Mesothelial cell of epicardium (in vitro differentiated cells): ENCODE results near the gene ADORA2B. TPM values are rescaled to one million over a fixed set of nuclear protein-coding genes. Genes with fewer than 3 reads are reported as not detected.

Source experiments
- DNase-seq, 2 experiments: peaks; one replicate each; pipeline ENCODE4 v3.0.0; 2021; ENCODE audit warnings: low spot score in 2 of 2; ENCODE audit not compliant: unreplicated experiment in 2 of 2
- H3K27ac Mint-ChIP-seq: 2 replicates; pipeline ENCODE4 v1.8.0; 2021; ENCODE audit warnings: mixed read lengths
- H3K27me3 Mint-ChIP-seq: 2 replicates; pipeline ENCODE4 v1.8.0; 2021; ENCODE audit warnings: low read depth, mixed read lengths
- H3K36me3 Mint-ChIP-seq: 2 replicates; pipeline ENCODE4 v1.8.0; 2021; ENCODE audit warnings: mixed read lengths
- H3K4me1 Mint-ChIP-seq: 2 replicates; pipeline ENCODE4 v1.8.0; 2021; ENCODE audit warnings: mixed read lengths
- H3K4me3 Mint-ChIP-seq: 2 replicates; pipeline ENCODE4 v1.8.0; 2021; ENCODE audit warnings: mild to moderate bottlenecking, moderate library complexity, mixed read lengths
- H3K9me3 Mint-ChIP-seq: 2 replicates; pipeline ENCODE4 v1.8.0; 2021; ENCODE audit warnings: mixed read lengths
- CTCF ChIP-seq: fragments of 200-600 bp; sonication (generic); IDR thresholded peaks from one replicate; pipeline ENCODE4 v1.5.0; 2021; ENCODE audit warnings: antibody characterized with exemption; ENCODE audit not compliant: unreplicated experiment
- total RNA-seq: library from RNA; stranded (reverse); gene quantifications from 3 replicates; pipeline ENCODE4 v1.2.1, GENCODE V29; 2021

Gene ADORA2B
- total RNA-seq, 1 donor from 2014 or later: 4.6 TPM

- Mint-ChIP-seq H3K4me3 (no peak overlapping the region), H3K27ac (no peak overlapping the region), H3K4me1 (peaks cover 9% of the 10 kb centered on the region), H3K36me3 (no peaks in the 10 kb centered on the region), H3K9me3 (no peaks in the 10 kb centered on the region), H3K27me3 (peaks cover 4% of the 10 kb centered on the region)
- no peak for DNase-seq
- TF ChIP-seq CTCF: no peak
These were observed 7.2 kb downstream of the ADORA2B start for GRCh38 chr17:15952048-15952532.

- Mint-ChIP-seq H3K27ac (no peak overlapping the region), H3K27me3 (no peaks in the 10 kb centered on the region), H3K36me3 (no peaks in the 10 kb centered on the region), H3K4me1 (peaks cover 6% of the 10 kb centered on the region), H3K9me3 (no peaks in the 10 kb centered on the region), H3K4me3 (no peak overlapping the region)
- no peak for TF ChIP-seq CTCF
- DNase-seq: no peak
These were observed 8.2 kb downstream of the ADORA2B start for GRCh38 chr17:15952916-15953790.

- no peak for DNase-seq
- no peak overlapping the region for H3K27ac Mint-ChIP-seq
- no peaks in the 10 kb centered on the region for H3K36me3 Mint-ChIP-seq
- TF ChIP-seq CTCF: no peak
- peaks cover 12% of the 10 kb centered on the region for H3K4me1 Mint-ChIP-seq
- no peaks in the 10 kb centered on the region for H3K27me3 Mint-ChIP-seq
- H3K4me3 Mint-ChIP-seq: no peak overlapping the region
- H3K9me3 Mint-ChIP-seq: no peaks in the 10 kb centered on the region
These were observed 9.3 kb downstream of the ADORA2B start for GRCh38 chr17:15954222-15954621.

GRCh38 chr17:15955793-15956541, 11.0 kb downstream of the ADORA2B start:
- H3K9me3 Mint-ChIP-seq: no peaks in the 10 kb centered on the region
- no peaks in the 10 kb centered on the region for H3K27me3 Mint-ChIP-seq
- TF ChIP-seq CTCF: no peak
- H3K27ac Mint-ChIP-seq: no peak overlapping the region
- no peaks in the 10 kb centered on the region for H3K36me3 Mint-ChIP-seq
- no peak overlapping the region for H3K4me3 Mint-ChIP-seq
- DNase-seq: no peak
- peaks cover 12% of the 10 kb centered on the region for H3K4me1 Mint-ChIP-seq

- no peaks in the 10 kb centered on the region for H3K9me3 Mint-ChIP-seq
- H3K27ac Mint-ChIP-seq: no peak overlapping the region
These were observed 12.3 kb downstream of the ADORA2B start for GRCh38 chr17:15957206-15957605.

More at GRCh38 chr17:15957206-15957605, 12.3 kb downstream of the ADORA2B start:
- DNase-seq: no peak
- Mint-ChIP-seq H3K4me1 (peaks cover 12% of the 10 kb centered on the region), H3K4me3 (no peak overlapping the region), H3K27me3 (no peaks in the 10 kb centered on the region), H3K36me3 (no peaks in the 10 kb centered on the region)
- TF ChIP-seq CTCF: no peak
